Measurements from ENCODE around the gene MTIF2.
"Not testable (repeated sequence)": the region's sequence is repeated elsewhere in the genome, so short reads cannot be mapped to it uniquely, and the experiment has no call there.

- TF ChIP-seq CTCF (IDR thresholded peaks at IDR 0.05; ENCODE audit: low read depth, low read length, poor library complexity, severe bottlenecking); EZH2phosphoT487 (IDR thresholded peaks at IDR 0.05; ENCODE audit: borderline replicate concordance, low read length): not testable (repeated sequence)
Observed at GRCh38 chr2:55279859-55280424, 10.9 kb upstream of the MTIF2 start.
